HK-2 (cell line): ENCODE results near the gene CACNA1B.

Source experiments
- DNase-seq: peaks from one replicate; pipeline ENCODE4 v3.0.0-alpha.2; 2018; ENCODE audit not compliant: unreplicated experiment

CACNA1B gene

GRCh38 chr9:137967280-137967953 is 89.8 kb downstream of the CACNA1B start:
- no peak for DNase-seq

- DNase-seq: no peak
Observed at GRCh38 chr9:137968235-137968634, 90.7 kb downstream of the CACNA1B start.

GRCh38 chr9:137969008-137969407 is 91.4 kb downstream of the CACNA1B start:
- DNase-seq: no peak

DNA sequence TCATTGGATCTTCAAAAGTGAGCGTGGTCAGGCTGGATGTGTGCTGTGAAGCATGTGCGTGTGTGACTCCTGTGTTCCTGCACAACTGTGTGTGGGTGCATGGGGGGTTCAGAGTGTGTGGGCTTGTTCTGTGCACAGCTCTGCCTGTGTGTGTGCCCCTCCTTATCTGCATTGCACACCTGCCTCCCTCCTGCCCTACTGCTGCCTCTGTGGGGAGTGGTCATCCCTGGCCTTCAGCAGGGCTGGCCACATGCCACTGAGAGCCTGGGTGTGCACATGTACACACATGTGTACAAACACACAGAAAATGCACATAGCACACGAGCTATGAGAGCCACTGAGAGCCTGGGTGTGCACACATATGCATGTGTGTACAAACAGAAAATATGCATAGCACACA is 92.1 kb downstream of the CACNA1B start:
- DNase-seq: no peak

DNA sequence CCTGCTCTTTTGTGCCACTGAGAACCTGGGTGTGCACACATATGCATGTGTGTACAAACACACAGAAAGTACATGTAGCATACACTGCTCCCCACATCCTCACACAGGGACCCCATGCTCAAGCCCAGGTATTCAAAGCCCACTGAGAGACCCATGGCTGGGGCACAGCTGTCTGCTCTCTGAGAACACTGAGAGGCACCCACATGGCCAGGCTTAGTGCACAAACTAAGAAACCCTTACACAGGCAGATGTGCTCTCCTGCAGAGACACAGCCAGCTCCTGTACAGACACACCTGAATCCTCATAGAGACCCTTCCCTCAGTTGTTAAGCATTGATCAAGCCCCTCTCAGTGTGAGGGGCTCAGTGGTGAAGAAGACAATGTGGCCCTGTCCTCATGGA is 92.5 kb downstream of the CACNA1B start:
- no peak for DNase-seq

DNA sequence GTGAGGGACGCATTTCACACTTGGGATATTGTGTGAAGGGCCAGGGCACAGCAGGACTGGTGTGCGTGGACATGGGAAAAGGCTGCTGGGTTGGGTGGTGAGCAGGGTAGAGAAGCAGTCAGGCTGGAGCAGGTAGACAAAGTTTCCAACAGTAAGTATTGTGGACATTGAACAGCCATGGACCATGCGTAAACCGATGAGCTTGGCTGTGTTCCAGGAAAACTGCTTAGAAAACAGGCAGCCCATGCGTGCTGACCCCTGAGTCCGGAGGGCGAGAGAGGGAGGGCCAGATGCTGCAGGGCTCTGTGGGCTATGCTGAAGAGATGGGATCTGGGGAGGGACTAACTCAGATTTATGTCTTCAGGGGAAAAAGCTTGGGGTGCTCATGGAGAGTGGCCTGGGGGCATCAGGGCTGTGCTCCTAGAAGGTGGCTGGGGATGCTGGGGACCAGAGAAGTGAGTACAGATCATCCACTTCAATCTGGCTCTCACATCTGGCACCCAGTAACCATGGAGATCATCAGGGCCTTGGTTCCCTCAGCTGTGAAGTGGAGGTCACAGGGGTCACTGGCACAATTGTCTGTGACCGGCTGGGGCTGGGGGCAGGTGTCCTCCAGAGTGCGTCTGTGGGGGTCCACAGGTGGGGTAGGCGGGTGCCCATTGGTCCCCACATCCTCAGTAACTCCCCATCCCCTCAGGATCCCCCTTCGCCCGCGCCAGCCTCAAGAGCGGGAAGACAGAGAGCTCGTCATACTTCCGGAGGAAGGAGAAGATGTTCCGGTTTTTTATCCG is 93.3 kb downstream of the CACNA1B start:
- no peak for DNase-seq

DNA sequence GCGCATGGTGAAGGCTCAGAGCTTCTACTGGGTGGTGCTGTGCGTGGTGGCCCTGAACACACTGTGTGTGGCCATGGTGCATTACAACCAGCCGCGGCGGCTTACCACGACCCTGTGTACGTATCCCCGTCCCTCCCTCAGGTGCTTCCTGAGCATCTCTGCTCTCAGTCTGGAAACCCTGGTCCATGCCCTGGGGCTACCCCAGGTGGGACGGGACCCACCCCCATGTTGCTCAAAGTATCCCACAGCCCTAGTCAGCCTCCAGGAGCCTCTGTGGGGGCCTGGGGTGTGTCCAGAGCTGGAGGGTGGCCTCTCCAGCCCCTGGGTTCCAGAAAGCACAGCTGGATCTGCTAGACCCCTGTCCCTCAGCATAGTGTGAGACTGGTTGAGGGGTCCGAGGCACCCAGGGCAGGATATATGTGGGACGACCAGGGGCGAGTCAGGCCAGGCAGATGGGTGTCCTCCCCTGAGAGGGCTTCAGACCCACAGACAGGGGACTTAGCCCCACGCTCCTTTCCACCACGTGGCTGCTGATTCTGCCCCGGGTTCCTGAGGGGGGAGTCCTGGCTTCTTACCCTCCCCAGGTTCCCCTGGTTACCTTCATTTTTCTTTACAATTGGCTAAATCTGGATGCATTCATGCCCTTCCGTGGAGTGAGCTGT is 94.0 kb downstream of the CACNA1B start:
- DNase-seq: no peak

- DNase-seq: no peak
Observed at GRCh38 chr9:137972355-137972987, 94.9 kb downstream of the CACNA1B start.

- DNase-seq: no peak
Observed at GRCh38 chr9:137972988-137973470, 95.4 kb downstream of the CACNA1B start.

- no peak for DNase-seq
Observed at GRCh38 chr9:137973829-137974416, 96.3 kb downstream of the CACNA1B start.

DNA sequence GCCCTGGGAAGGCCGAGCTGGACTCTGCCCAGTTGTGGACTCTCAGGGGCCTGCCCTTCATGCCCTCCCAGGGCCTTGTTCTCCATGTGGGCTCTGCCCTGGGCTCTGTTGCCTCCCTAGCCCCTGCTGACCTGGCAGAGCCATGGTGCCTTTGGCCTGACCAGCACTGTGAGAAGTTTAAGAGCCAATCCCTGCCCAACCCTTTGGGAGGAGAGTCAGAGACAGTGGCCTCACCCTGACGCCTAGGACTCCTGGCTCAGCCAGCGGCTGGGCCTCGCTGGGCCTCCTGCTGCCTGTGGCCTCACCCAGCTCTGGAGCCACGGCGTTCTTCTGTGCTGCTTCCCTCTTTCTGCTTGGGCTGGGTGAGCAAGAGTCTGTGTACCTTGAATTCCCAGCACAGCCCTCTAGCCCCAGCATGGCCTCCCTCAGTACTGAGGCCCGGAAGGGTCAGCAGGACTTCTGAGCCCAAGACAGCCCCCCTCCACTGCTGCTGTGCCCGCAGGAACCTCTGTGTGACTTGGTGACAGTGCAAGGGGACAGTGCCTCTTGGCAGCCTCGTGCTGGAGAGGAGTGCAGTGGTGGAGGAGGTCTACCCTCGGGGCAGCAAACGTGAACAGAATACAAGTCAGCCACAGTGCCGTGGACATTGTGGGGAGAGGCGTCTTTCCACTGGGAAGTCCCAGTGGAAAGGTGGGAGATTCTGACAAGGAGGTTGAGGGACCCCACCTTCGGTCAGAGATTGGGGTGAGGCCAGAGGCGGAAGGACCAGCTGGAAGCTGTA is 97.4 kb downstream of the CACNA1B start:
- DNase-seq: no peak

DNA sequence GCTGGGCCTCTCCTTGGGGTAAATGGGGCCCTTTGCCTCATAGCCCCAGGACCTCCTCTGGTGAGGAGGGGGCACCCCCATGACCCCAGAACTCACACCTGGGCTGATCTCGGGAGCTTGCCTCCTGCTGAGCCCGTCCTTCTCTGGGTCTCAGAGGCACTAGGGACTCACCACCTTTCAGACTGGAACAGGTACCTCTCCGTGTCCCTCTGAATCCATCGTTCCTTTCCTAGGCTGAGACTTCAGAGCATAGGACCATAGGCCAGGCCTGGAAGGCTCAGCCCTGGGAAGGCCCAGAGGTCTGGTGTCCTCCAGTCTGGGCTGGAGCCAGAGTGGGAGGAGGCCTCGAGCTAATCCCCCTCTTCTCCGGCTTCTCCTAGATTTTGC is 97.9 kb downstream of the CACNA1B start:
- no peak for DNase-seq

DNA sequence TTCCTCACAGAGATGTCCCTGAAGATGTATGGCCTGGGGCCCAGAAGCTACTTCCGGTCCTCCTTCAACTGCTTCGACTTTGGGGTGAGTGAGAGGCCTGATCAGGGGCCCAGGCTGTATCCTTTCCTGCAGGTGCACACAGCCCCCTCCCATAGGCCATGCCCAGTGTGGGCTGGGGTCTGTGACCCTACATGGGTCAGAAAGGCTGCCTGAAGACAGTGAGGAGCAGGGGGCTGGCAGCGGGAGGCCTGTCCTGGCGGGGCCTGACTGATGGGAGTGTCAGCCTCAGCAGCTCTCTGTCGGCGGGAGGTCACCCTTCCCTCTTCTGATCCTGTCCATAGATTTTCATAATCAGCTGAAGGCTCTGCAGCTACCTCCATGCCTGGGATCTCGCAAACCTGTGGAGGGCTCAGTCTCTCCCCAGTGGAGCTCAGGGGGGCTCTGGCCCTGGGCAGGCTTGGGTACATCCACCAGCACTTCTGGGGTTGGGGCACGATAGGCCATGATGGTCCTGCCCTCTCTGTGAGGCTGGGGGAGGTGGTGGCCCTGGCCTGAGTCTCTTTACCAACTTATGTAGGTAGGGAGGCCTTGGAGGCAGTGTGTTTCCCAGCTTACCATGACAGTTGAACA is 98.5 kb downstream of the CACNA1B start:
- DNase-seq: no peak

DNA sequence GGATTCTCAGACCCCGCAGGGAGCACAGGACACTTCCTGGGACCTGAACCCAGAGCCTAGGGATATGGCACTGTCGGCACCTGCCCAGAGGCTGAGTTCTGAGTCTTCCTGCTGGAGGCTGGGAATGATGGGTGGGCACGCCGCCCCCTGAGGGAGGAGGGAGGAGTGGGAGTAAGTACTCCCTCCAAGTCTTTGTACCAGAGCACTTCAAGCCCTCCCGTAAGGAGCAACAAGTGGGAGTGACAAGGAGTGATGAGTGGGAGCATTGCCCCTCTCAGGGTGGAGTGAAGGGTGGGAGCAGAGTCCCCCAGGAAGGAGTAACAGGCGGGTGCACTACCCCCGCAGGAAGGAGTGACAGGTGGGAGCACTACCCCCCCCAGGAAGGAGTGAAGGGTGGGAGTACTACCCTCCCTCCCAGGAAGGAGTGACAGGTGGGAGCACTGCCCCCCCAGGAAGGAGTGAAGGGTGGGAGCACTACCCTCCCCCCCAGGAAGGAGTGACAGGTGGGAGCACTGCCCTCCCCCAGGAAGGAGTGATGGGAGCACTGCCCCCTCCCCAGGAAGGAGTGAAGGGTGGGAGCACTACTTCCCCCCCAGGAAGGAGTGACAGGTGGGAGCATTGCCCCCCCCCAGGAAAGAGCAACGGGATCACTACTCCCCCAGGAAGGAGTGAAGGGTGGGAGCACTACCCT is 100.1 kb downstream of the CACNA1B start:
- DNase-seq: no peak

DNA sequence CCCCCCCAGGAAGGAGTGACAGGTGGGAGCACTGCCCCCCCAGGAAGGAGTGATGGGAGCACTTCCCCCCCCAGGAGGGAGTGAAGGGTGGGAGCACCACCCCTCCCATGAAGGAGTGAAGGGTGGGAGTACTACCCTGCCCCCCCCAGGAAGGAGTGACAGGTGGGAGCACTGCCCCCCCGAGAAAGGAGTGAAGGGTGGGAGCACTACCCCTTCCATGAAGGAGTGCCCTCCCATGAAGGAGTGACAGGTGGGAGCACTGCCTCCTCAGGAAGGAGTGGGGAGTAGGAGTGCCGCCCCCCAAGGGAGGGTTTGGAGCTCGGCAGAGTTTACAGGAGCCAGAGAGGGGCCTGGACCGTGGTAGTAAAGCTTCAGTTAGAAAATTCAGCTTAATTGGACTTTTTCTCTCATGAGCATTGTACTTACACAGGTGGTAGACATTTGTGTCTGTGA is 100.7 kb downstream of the CACNA1B start:
- no peak for DNase-seq

- no peak for DNase-seq
Observed at GRCh38 chr9:137982200-137982599, 104.6 kb downstream of the CACNA1B start.

GRCh38 chr9:137984005-137984404 is 106.4 kb downstream of the CACNA1B start:
- no peak for DNase-seq

DNA sequence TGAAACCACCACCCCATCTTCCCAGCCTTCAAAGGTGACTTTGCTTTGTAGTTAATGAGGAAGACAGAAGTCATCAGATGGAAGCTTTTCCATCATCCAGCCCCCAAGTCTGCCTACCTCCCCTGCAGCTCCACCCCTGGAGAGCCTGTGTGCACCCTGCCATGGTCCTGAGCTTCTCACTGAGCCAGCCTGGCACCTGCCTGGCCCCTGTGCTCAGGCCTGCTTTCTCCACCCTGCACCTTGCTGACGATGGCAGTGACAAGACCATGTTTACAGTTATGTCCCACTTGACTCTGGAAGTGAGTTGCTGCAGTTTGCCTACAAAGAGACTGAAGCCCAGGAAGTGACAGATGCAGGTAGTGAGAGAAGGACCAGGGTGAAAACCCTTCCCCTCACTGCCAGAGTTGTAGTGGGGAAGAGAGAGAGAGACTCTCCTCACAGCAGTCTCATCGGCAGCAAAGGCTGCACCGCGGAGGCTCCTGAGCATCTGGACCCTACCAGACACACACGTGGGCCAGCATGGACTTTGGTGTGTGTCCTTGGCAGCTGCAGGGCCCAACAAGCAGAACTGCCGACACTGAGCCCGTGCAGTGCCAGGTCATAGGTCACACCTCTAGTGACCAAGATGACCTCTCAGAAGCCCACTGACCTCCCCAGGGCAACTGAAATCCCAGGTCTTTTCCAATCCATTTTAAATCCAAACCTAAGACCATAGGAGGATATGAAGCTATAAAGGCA is 107.1 kb downstream of the CACNA1B start:
- no peak for DNase-seq

GRCh38 chr9:137985637-137986071 is 108.1 kb downstream of the CACNA1B start:
- no peak for DNase-seq
